ENCODE results near the gene IQCE. TPM values are rescaled to one million over a fixed set of nuclear protein-coding genes. Genes with fewer than 3 reads are reported as not detected.

Gene IQCE
- total RNA-seq, 2 donors from 2014 or later = 6.6 to 9.1 TPM

DNA sequence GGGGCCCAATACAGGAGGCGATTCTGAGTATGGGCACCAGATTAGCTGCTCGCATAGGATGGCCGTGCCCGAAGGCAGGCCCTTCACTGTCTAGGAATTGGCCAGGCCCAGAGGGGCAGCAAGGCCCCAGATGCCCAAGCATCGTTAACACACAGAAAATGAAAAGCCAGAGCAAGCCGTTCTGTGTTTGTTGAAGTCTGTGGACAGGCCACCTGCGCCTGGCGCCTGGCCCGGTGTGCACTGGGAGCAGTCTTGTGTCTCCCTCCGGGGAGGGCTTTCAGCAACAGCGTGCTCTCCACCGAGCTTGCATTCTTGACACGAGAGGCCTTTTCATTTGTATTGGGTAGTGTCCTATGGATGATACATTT, 38.5 kb downstream of the IQCE start:
- no peaks in the 10 kb centered on the region for H3K9me3 ChIP-seq
- TF ChIP-seq CTCF (IDR thresholded peaks at IDR 0.05) = no peak
- H3K27me3 ChIP-seq = no peaks in the 10 kb centered on the region
- no peaks in the 10 kb centered on the region for H3K4me1 ChIP-seq
- no peak for DNase-seq (ENCODE audit: low spot score)
- H3K27ac ChIP-seq = no peak overlapping the region
- H3K4me3 ChIP-seq = no peak overlapping the region
- peaks cover 39% of the 10 kb centered on the region for H3K36me3 ChIP-seq

DNA sequence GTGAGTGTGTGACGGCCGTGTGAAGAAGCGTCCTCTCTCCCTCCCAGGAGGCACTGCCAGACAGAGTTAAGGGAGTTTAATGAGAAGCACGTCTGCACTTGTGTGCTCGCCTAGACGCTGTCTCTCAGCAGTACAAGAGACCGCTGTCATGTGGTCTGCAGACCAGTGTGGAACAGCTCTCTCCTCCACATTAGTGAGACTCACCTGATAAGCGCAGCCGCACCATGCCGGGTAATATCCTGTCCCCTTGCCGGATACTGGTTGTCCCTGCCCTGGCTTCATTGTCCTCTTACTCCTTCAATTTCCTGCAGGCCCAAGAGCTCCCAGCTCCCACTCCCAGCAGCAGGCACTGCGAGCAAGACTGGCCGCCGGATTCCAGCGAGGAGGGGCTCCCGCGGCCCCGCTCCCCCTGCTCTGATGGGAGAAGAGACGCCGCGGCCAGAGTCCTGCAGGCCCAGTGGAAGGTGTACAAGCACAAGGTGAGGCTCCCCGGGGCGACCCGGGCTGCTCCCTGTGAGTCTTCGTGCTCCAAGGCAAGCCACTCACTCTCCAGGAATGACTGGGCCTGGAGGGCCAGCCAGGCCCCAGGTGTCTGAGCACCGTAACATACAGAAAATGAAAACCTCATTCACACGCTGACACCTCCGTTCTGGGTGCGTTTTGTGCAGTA, 39.5 kb downstream of the IQCE start:
- Histone ChIP-seq H3K4me1 (no peaks in the 10 kb centered on the region), H3K27me3 (no peaks in the 10 kb centered on the region), H3K9me3 (no peaks in the 10 kb centered on the region), H3K36me3 (peaks cover 29% of the 10 kb centered on the region), H3K4me3 (no peak overlapping the region), H3K27ac (no peak overlapping the region)
- TF ChIP-seq CTCF (IDR thresholded peaks at IDR 0.05) = no peak
- DNase-seq (ENCODE audit: low spot score) = no peak

GRCh38 chr7:2601065-2601464, 42.3 kb downstream of the IQCE start:
- peaks cover 0 to 11% of the 10 kb centered on the region in 2 donors for H3K4me1 ChIP-seq
- no peak for TF ChIP-seq CTCF (IDR thresholded peaks at IDR 0.05)
- H3K4me3 ChIP-seq = no peak overlapping the region
- H3K9me3 ChIP-seq = no peaks in the 10 kb centered on the region
- H3K27ac ChIP-seq = no peak overlapping the region
- no peaks in the 10 kb centered on the region for H3K27me3 ChIP-seq
- no peak for DNase-seq (ENCODE audit: low spot score)
- H3K36me3 ChIP-seq = peaks cover 9% of the 10 kb centered on the region

GRCh38 chr7:2601907-2602306, 43.1 kb downstream of the IQCE start:
- Histone ChIP-seq H3K9me3 (no peaks in the 10 kb centered on the region), H3K4me1 (peaks cover 0 to 19% of the 10 kb centered on the region in 2 donors), H3K27me3 (no peaks in the 10 kb centered on the region), H3K36me3 (peaks cover 9% of the 10 kb centered on the region), H3K27ac (no peak overlapping the region), H3K4me3 (no peak overlapping the region)
- TF ChIP-seq CTCF (IDR thresholded peaks at IDR 0.05) = no peak
- no peak for DNase-seq (ENCODE audit: low spot score)

GRCh38 chr7:2602406-2603043, 43.7 kb downstream of the IQCE start:
- no peak for TF ChIP-seq CTCF (IDR thresholded peaks at IDR 0.05)
- DNase-seq (ENCODE audit: low spot score) = no peak
- no peak overlapping the region for H3K27ac ChIP-seq
- peaks cover 0 to 25% of the 10 kb centered on the region in 2 donors for H3K4me1 ChIP-seq
- peaks cover 9% of the 10 kb centered on the region for H3K36me3 ChIP-seq
- no peak overlapping the region for H3K4me3 ChIP-seq
- no peaks in the 10 kb centered on the region for H3K27me3 ChIP-seq
- no peaks in the 10 kb centered on the region for H3K9me3 ChIP-seq

All from right atrium auricular region (tissue), 2 donors.